Mucosa of descending colon (tissue), 3 donors: ENCODE data around the gene ATF3. TPM values are rescaled to one million over a fixed set of nuclear protein-coding genes. Genes with fewer than 3 reads are reported as not detected.
"Not testable (repeated sequence)": the region's sequence is repeated elsewhere in the genome, so short reads cannot be mapped to it uniquely, and the experiment has no call there.

Source experiments
- ATAC-seq: fragments of 200-7000 bp; cut with Tn5 transposase; one replicate; pipeline ENCODE4 v1.9.1; 2020; ENCODE audit warnings: mild to moderate bottlenecking, moderate library complexity
- DNase-seq, 3 donors: peaks; one replicate each; pipeline ENCODE4 v3.0.0-alpha.2; 2020
- H3K36me3 ChIP-seq: fragments of 200-600 bp; one replicate; pipeline ENCODE4 v1.8.0; 2021; ENCODE audit warnings: low read depth, mild to moderate bottlenecking
- H3K4me1 ChIP-seq: fragments of 200-600 bp; one replicate; pipeline ENCODE4 v1.8.0; 2021; ENCODE audit warnings: low read depth, mild to moderate bottlenecking
- H3K4me3 ChIP-seq: fragments of 200-600 bp; one replicate; pipeline ENCODE4 v1.8.0; 2021; ENCODE audit warnings: mild to moderate bottlenecking
- H3K9me3 ChIP-seq: fragments of 200-600 bp; one replicate; pipeline ENCODE4 v1.8.0; 2021; ENCODE audit warnings: mild to moderate bottlenecking
- intact Hi-C, 2 donors: fragments of 100-400 bp; cut with DNase I in 1 of 2; cut with micrococcal nuclease in 1 of 2; formaldehyde crosslinking; loops; one replicate each; pipeline versions ENCODE4 v1.11.0 to v1.11.1; 2022; cut with DNase I, micrococcal nuclease
- total RNA-seq, 3 donors: library from RNA; stranded (reverse); fragmentation: NEBNext Ultra II Directional in 2 of 3; extraction: Animal tissue kit (Norgen Biotek cat#: 25700) in 2 of 3; gene quantifications; one replicate each; pipeline versions ENCODE4 v1.2.1 to v1.2.4, GENCODE V29; 2021 to 2023
- TF ChIP-seq, protein P1 (sequence below): fragments of 200-600 bp; IDR thresholded peaks from one replicate; pipeline ENCODE4 v1.8.0; 2022; ENCODE audit warnings: antibody characterized with exemption, mild to moderate bottlenecking
- donor health status: DM: no; HTN: no; CAD: no; lungs with moderate emphysema.
- donor health status: DM: no; HTN: no; CAD: no.
- donor health status: DM: no; HTN: yes; CAD: no.

Gene ATF3
- total RNA-seq, 3 donors from 2014 or later = 20.2 to 121 (median 42.0) TPM

DNA sequence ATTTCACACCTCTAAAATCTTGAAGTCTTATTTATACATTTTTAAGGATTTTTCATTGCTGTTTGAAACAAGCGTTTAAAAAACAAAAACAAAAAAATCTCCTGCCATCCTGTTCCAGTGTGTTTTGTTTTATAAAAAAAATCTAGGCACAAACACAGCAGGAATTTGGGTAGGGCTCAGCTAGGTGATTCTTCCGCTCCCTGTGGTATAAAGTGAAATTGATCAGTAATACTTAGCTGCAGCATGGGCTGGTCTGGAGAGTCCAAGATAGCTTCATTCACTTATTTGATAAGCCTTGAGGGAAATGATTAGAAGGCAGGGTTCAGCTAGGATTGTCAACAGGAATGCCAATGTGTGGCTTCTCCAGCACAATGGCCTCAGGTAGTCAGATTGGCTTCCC is 25.7 kb downstream of the ATF3 start:
- no peaks in the 10 kb centered on the region for H3K36me3 ChIP-seq
- DNase-seq (no peak), ATAC-seq (no peak)
- no peak overlapping the region for H3K4me3 ChIP-seq
- TF ChIP-seq, protein P1, sequence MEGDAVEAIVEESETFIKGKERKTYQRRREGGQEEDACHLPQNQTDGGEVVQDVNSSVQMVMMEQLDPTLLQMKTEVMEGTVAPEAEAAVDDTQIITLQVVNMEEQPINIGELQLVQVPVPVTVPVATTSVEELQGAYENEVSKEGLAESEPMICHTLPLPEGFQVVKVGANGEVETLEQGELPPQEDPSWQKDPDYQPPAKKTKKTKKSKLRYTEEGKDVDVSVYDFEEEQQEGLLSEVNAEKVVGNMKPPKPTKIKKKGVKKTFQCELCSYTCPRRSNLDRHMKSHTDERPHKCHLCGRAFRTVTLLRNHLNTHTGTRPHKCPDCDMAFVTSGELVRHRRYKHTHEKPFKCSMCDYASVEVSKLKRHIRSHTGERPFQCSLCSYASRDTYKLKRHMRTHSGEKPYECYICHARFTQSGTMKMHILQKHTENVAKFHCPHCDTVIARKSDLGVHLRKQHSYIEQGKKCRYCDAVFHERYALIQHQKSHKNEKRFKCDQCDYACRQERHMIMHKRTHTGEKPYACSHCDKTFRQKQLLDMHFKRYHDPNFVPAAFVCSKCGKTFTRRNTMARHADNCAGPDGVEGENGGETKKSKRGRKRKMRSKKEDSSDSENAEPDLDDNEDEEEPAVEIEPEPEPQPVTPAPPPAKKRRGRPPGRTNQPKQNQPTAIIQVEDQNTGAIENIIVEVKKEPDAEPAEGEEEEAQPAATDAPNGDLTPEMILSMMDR = no peak
- no peaks in the 10 kb centered on the region for H3K9me3 ChIP-seq
- intact Hi-C loops = no loop called here
- H3K4me1 ChIP-seq = peaks cover 9% of the 10 kb centered on the region

DNA sequence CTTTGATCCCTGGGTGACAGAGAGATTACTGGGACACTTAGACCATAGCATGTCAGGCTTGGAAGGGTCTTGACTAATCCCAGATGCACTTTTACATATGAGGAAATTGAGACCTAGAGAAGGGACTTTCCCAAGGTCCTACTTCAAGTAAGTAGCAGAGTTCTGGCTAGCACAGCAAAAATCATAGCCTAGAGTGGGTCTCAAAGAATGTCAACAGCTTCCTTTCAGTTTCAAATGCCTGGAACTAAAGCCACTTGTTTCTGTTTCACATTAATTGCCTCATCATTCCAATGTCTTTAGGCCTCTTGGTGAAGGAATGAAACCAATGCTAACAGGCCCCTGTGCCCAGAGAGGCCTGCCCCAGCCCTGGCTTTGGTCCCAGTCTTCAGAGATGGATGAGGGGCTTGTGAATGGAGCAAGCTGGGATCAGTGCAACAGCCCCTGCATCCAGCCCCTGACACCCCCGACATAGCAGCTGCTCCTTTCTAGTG is 26.6 kb downstream of the ATF3 start:
- peaks cover 9% of the 10 kb centered on the region for H3K4me1 ChIP-seq
- intact Hi-C loops = no loop called here
- ATAC-seq = peak; percentile 19
- H3K4me3 ChIP-seq = no peak overlapping the region
- no peak for DNase-seq
- no peaks in the 10 kb centered on the region for H3K9me3 ChIP-seq
- TF ChIP-seq, protein P1 = no peak
- no peaks in the 10 kb centered on the region for H3K36me3 ChIP-seq

DNA sequence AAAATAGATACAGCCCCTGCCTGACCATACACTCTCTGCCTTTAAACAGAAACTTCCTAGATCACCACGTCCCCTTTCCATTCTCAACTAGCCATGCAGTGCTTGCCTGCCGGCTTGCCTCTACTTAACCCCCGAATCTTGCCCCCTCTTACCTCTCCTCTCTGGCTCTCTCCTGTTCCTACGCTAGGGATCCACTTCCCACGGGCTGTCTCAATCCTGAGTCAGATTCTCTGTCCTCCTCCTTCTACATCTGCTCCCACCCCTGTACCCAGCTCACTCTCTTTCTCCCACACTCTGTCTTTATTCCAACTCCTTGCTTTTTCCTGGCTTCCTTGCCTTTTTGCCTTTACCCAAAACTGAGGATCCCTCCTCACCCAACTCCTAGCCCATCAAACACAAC is 29.3 kb downstream of the ATF3 start:
- no peak overlapping the region for H3K4me3 ChIP-seq
- intact Hi-C loops = no loop called here
- DNase-seq (no peak), ATAC-seq (no peak)
- H3K4me1 ChIP-seq = peaks cover 9% of the 10 kb centered on the region
- no peaks in the 10 kb centered on the region for H3K9me3 ChIP-seq
- TF ChIP-seq, protein P1 = no peak
- H3K36me3 ChIP-seq = no peaks in the 10 kb centered on the region

DNA sequence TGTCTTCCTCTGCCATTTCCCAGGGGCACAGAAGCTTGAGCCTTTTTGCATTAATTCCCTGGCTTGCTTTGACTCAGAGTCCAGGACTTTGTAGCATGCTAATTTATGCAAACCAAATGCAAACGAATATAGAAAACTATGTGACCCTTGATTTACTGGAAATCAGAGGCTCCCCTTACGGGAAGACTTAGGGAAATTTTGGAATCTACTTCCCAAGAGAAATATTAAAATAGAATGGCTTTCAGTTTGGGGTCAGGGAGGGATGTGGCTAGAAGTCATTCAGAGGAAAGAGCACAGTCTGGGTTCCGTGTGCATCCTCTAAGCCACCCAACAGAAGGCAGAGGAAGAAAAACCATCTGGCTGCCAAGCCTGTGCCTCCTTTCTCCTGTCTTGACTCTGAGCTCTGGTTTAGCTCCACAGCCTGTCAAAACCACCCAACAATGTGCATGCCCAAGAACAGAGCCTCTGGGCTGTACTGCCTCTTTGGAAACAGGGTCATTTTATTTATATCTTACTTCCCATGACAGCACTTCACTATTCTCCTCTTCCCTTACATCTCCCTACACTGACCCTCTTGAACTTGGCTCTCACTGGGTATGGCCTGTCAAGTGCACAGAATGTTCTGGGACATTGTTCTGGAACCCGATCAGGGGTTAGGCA is 30.1 kb downstream of the ATF3 start:
- TF ChIP-seq, protein P1 = no peak
- H3K4me1 ChIP-seq = peaks cover 9% of the 10 kb centered on the region
- intact Hi-C loops = no loop called here
- ATAC-seq = no peak
- no peak overlapping the region for H3K4me3 ChIP-seq
- DNase-seq = no peak
- no peaks in the 10 kb centered on the region for H3K36me3 ChIP-seq
- H3K9me3 ChIP-seq = no peaks in the 10 kb centered on the region

DNA sequence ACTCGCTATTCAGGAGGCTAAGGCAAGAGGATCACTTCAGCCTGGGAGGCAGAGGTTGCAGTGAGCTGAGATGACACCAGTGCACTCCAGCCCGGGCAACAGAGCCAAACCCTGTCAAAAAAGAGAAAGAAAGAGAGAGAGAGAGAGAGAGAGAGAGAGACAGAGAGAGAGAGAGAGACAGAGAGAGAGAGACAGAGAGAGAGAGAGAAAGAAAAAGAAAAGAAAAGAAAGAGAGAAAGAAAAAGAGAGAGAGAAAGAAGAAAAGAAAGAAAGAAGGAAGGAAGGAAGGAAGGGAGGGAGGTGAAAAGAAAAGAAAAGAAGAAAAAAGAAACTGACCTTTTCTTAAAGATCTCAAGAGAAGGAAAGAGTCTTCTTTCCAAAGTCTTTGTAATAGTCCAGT is 31.0 kb downstream of the ATF3 start:
- H3K4me3 ChIP-seq, DNase-seq, intact Hi-C loops, H3K4me1 ChIP-seq, ATAC-seq, H3K9me3 ChIP-seq, H3K36me3 ChIP-seq: not testable (repeated sequence)

DNA sequence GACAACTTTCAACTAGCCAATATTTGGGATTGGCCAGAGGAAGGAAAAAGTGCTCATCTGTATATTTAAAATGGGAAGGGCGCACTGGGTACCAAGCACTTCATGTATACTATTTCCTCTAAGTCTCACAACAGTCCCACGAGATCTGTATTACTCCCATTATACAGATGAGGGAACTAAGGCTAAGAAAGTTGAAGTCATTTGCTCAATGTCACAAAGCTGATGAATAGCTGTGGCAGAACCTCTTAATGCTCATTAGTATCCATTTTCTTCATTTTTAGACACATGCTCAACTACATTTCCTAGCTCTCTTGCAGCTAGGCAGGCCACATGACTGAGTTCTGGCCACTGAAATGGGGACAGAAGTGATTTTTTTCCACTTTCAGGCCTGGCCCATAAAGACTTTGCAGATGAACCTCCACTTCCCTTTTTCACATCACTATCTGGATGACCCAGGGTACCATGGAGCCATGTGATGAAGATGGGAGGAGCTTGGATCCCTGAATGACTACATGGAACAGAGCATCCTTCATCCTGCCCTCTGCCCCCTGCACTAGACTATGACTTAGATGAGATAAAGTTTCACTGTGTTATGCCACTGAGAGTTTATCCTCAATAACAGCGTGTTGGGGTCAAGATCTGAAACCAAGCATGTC is 31.8 kb downstream of the ATF3 start:
- no peak overlapping the region for H3K4me3 ChIP-seq
- TF ChIP-seq, protein P1 = no peak
- H3K4me1 ChIP-seq = peaks cover 6% of the 10 kb centered on the region
- H3K36me3 ChIP-seq = no peaks in the 10 kb centered on the region
- DNase-seq = no peak
- no peaks in the 10 kb centered on the region for H3K9me3 ChIP-seq
- ATAC-seq = no peak
- intact Hi-C loops = no loop called here
